Psoas muscle (tissue), 8 donors: Measurements from ENCODE around the gene GABRR3. TPM values are rescaled to one million over a fixed set of nuclear protein-coding genes. Genes with fewer than 3 reads are reported as not detected.

Experiments used
- ATAC-seq, 4 donors: fragments of 200-7000 bp; cut with Tn5 transposase; one replicate each; pipeline ENCODE4 v1.9.1; 2020; ENCODE audit warnings: moderate library complexity in 3 of 4, mild to moderate bottlenecking in 2 of 4
- DNase-seq, 2 donors: peaks; one replicate each; pipeline ENCODE4 v3.0.0-alpha.2; 2020
- H3K27ac ChIP-seq: fragments of 200-600 bp; one replicate; pipeline ENCODE4 v1.8.0; 2022
- H3K27me3 ChIP-seq, 3 donors: fragments of 200-600 bp in 1 of 3; one replicate each; pipeline versions ENCODE4 v1.6.1 to v1.8.0; 2013 to 2022; ENCODE audit warnings: low read length in 2 of 3, mild to moderate bottlenecking in 2 of 3, moderate library complexity in 1 of 3; ENCODE audit not compliant: insufficient read depth in 3 of 3
- H3K36me3 ChIP-seq, 2 donors: fragments of 200-600 bp in 1 of 2; one replicate each; pipeline versions ENCODE4 v1.6.1 to v1.8.0; 2013 to 2022; ENCODE audit warnings: low read depth in 1 of 2, mild to moderate bottlenecking in 1 of 2, moderate library complexity in 1 of 2; ENCODE audit not compliant: insufficient read depth in 1 of 2
- H3K4me1 ChIP-seq: fragments of 200-600 bp; one replicate; pipeline ENCODE4 v1.8.0; 2022
- H3K4me3 ChIP-seq: fragments of 200-600 bp; one replicate; pipeline ENCODE4 v1.8.0; 2022; ENCODE audit warnings: mild to moderate bottlenecking
- H3K9me3 ChIP-seq: fragments of 200-600 bp; one replicate; pipeline ENCODE4 v1.8.0; 2022
- CTCF ChIP-seq: fragments of 200-600 bp; IDR thresholded peaks from one replicate; pipeline ENCODE4 v1.8.0; 2022; ENCODE audit warnings: antibody characterized with exemption
- WGBS, 3 donors: extraction: QIAGEN DNeasy Blood & Tissue Kit; methylation state at CpG; one replicate each; pipeline versions ENCODE4 v1.1.6 to v1.1.7; 2013; 5-methylcytosine and 5-hydroxymethylcytosine counted together
- intact Hi-C, 2 donors: fragments of 100-400 bp; cut with DNase I; formaldehyde crosslinking; loops; one replicate each; pipeline versions ENCODE4 v1.11.0 to v1.14.2; 2022
- polyA plus RNA-seq, 3 donors: library from polyadenylated mRNA; stranded (reverse); fragments of 200-250 nt; gene quantifications; one replicate each; pipeline ENCODE4 v1.2.3, GENCODE V29; 2013
- total RNA-seq, 4 donors: library from RNA; stranded (reverse); fragmentation: NEBNext Ultra II Directional in 2 of 4; extraction: Animal tissue kit (Norgen Biotek cat#: 25700) in 2 of 4; gene quantifications; one replicate each; pipeline versions ENCODE4 v1.2.1 to v1.2.4, GENCODE V29; 2021 to 2023
- donor health status: healthy with polysubstance abuse.
- donor health status: DM: no; HTN: no; CAD: no; lungs with moderate emphysema.
- donor health status: Bipolar disorder and iron deficiency.
- donor health status: healthy.
- donor health status: DM: yes; HTN: yes; CAD: no.
- donor health status: DM: no; HTN: no; CAD: no.
- donor health status: DM: no; HTN: no; CAD: no.
- donor health status: DM: yes; HTN: yes; CAD: no.

The GABRR3 gene
- total and polyA plus RNA-seq, 7 donors: 0.10 TPM; not detected in 6

- Histone ChIP-seq H3K9me3 (no peaks in the 10 kb centered on the region), H3K27me3 (peaks cover 0 to 4% (median 4%) of the 10 kb centered on the region in 3 donors), H3K27ac (no peak overlapping the region), H3K36me3 (no peaks in the 10 kb centered on the region), H3K4me3 (no peak overlapping the region), H3K4me1 (no peaks in the 10 kb centered on the region)
- no peak for ATAC-seq
- no peak for DNase-seq
- WGBS, 3 donors: 65 to 74% (median 74%) methylated on average over 2 of the region's 2 CpGs
- intact Hi-C loops: loop anchor here in 1 of 2 donors (10.0 kb wide), 1 partner anchor 781 kb away; no protein-coding TSS in a partner anchor
- no peak for TF ChIP-seq CTCF
Measured at GRCh38 chr3:98034036-98034435, 1.1 kb downstream of the GABRR3 start.

GRCh38 chr3:98032904-98033303 is 2.2 kb downstream of the GABRR3 start:
- intact Hi-C loops: loop anchor here in 1 of 2 donors (10.0 kb wide), 1 partner anchor 782 kb away; no protein-coding TSS in a partner anchor
- no peak overlapping the region for H3K4me3 ChIP-seq
- H3K36me3 ChIP-seq: no peaks in the 10 kb centered on the region
- no peak for TF ChIP-seq CTCF
- H3K27ac ChIP-seq: no peak overlapping the region
- ATAC-seq (no peak), DNase-seq (no peak)
- 32 to 39% (median 38%) methylated on average over 1 of the region's 1 CpG for WGBS, 3 donors
- no peaks in the 10 kb centered on the region for H3K4me1 ChIP-seq
- peaks cover 0 to 4% (median 4%) of the 10 kb centered on the region in 3 donors for H3K27me3 ChIP-seq
- H3K9me3 ChIP-seq: no peaks in the 10 kb centered on the region

GRCh38 chr3:98032265-98032664 is 2.9 kb downstream of the GABRR3 start:
- no peak for DNase-seq
- intact Hi-C loops: loop anchor here in 1 of 2 donors (10.0 kb wide), 1 partner anchor 783 kb away; no protein-coding TSS in a partner anchor
- no peaks in the 10 kb centered on the region for H3K9me3 ChIP-seq
- no peak overlapping the region for H3K27ac ChIP-seq
- no peak for ATAC-seq
- TF ChIP-seq CTCF: no peak
- H3K4me1 ChIP-seq: no peaks in the 10 kb centered on the region
- no peaks in the 10 kb centered on the region for H3K36me3 ChIP-seq
- H3K4me3 ChIP-seq: no peak overlapping the region
- WGBS, 3 donors: 60 to 72% (median 71%) methylated on average over 1 of the region's 1 CpG
- peaks cover 0 to 4% (median 4%) of the 10 kb centered on the region in 3 donors for H3K27me3 ChIP-seq

- H3K27ac ChIP-seq: no peak overlapping the region
- DNase-seq (no peak), ATAC-seq (no peak)
- H3K9me3 ChIP-seq: no peaks in the 10 kb centered on the region
- no peak overlapping the region for H3K4me3 ChIP-seq
- TF ChIP-seq CTCF: no peak
- 56 to 68% (median 59%) methylated on average over 2 of the region's 2 CpGs for WGBS, 3 donors
- no peaks in the 10 kb centered on the region for H3K27me3 ChIP-seq
- H3K4me1 ChIP-seq: no peaks in the 10 kb centered on the region
- no peaks in the 10 kb centered on the region for H3K36me3 ChIP-seq
- intact Hi-C loops: loop anchor here in 1 of 2 donors (10.0 kb wide), 1 partner anchor 74 kb away; no protein-coding TSS in a partner anchor
Measured at GRCh38 chr3:98029083-98029482, 6.0 kb downstream of the GABRR3 start.

- no peak for DNase-seq
- Histone ChIP-seq H3K27me3 (no peaks in the 10 kb centered on the region), H3K36me3 (no peaks in the 10 kb centered on the region), H3K27ac (no peak overlapping the region), H3K4me1 (peaks cover 6% of the 10 kb centered on the region), H3K9me3 (no peaks in the 10 kb centered on the region), H3K4me3 (no peak overlapping the region)
- no peak for ATAC-seq
- WGBS, 3 donors: 28 to 39% (median 36%) methylated on average over 1 of the region's 1 CpG
- no peak for TF ChIP-seq CTCF
- intact Hi-C loops: loop anchor here in 1 of 2 donors (10.0 kb wide), 1 partner anchor 72 kb away; no protein-coding TSS in a partner anchor
Measured at GRCh38 chr3:98027085-98027446, 8.0 kb downstream of the GABRR3 start.
